GM23338 (cell line): ENCODE measurements around the gene SNX21. TPM values are rescaled to one million over a fixed set of nuclear protein-coding genes. Genes with fewer than 3 reads are reported as not detected.

ENCODE experiments used
- ATAC-seq: fragments of 200-7000 bp; cut with Tn5 transposase; 3 replicates; pipeline ENCODE4 v1.9.1; 2020
- DNase-seq: peaks from one replicate; pipeline ENCODE4 v3.0.0-alpha.2; 2015; ENCODE audit warnings: low spot score
- H2AFZ ChIP-seq: fragments of 200-600 bp; sonication (generic); 2 replicates; pipeline ENCODE4 v1.8.0; 2016; ENCODE audit warnings: antibody characterized with exemption, mild to moderate bottlenecking, moderate library complexity
- H3F3A ChIP-seq: fragments of 200-600 bp; sonication (generic); replicated peaks from 2 replicates; pipeline ENCODE4 v1.8.0; 2017; ENCODE audit warnings: antibody characterized with exemption, mixed run types, low read depth
- H3K27ac ChIP-seq: fragments of 200-600 bp; sonication (generic); 2 replicates; pipeline ENCODE4 v1.6.1; 2016; ENCODE audit warnings: low read depth
- H3K27me3 ChIP-seq: fragments of 200-600 bp; sonication (generic); 2 replicates; pipeline ENCODE4 v1.8.0; 2016; ENCODE audit warnings: mild to moderate bottlenecking, mixed run types, moderate library complexity; ENCODE audit not compliant: insufficient read depth
- H3K36me3 ChIP-seq: fragments of 200-600 bp; sonication (generic); 2 replicates; pipeline ENCODE4 v1.8.0; 2016; ENCODE audit warnings: mild to moderate bottlenecking; ENCODE audit not compliant: insufficient read depth
- H3K4me1 ChIP-seq: fragments of 200-600 bp; sonication (generic); 2 replicates; pipeline ENCODE4 v1.8.0; 2016; ENCODE audit warnings: mild to moderate bottlenecking, moderate library complexity; ENCODE audit not compliant: insufficient read depth
- H3K4me2 ChIP-seq: fragments of 200-600 bp; sonication (generic); 2 replicates; pipeline ENCODE4 v1.7.1; 2017; ENCODE audit warnings: mixed run types
- H3K4me3 ChIP-seq: fragments of 200-600 bp; sonication (generic); 2 replicates; pipeline ENCODE4 v1.6.1; 2016; ENCODE audit warnings: mixed run types
- H3K79me2 ChIP-seq: fragments of 200-600 bp; sonication (generic); replicated peaks from 2 replicates; pipeline ENCODE4 v1.8.0; 2017; ENCODE audit warnings: mild to moderate bottlenecking; ENCODE audit not compliant: insufficient read depth
- H3K9me2 ChIP-seq: fragments of 200-600 bp; sonication (generic); 2 replicates; pipeline ENCODE4 v1.8.0; 2017; ENCODE audit not compliant: insufficient read depth
- H4K20me1 ChIP-seq: fragments of 200-600 bp; sonication (generic); replicated peaks from 2 replicates; pipeline ENCODE4 v1.8.0; 2017; ENCODE audit warnings: mild to moderate bottlenecking; ENCODE audit not compliant: insufficient read depth
- H3K27ac Mint-ChIP-seq: 2 replicates; pipeline ENCODE4 v1.8.0; 2020; ENCODE audit warnings: inconsistent platforms, mild to moderate bottlenecking, moderate library complexity, mixed read lengths
- H3K27me3 Mint-ChIP-seq: 3 replicates; pipeline ENCODE4 v1.8.0; 2022; ENCODE audit warnings: low read depth, mild to moderate bottlenecking, moderate library complexity, mixed read lengths, inconsistent platforms; ENCODE audit not compliant: insufficient read depth, poor library complexity
- H3K36me3 Mint-ChIP-seq: 3 replicates; pipeline ENCODE4 v1.8.0; 2021; ENCODE audit warnings: low read depth, mild to moderate bottlenecking, inconsistent platforms, moderate library complexity, mixed read lengths
- H3K4me1 Mint-ChIP-seq: 3 replicates; pipeline ENCODE4 v1.8.0; 2020; ENCODE audit warnings: mild to moderate bottlenecking, inconsistent platforms, mixed read lengths
- H3K4me3 Mint-ChIP-seq: 3 replicates; pipeline ENCODE4 v1.8.0; 2021; ENCODE audit warnings: moderate library complexity, mild to moderate bottlenecking, inconsistent platforms, mixed read lengths
- H3K9me3 Mint-ChIP-seq: 3 replicates; pipeline ENCODE4 v1.8.0; 2020; ENCODE audit warnings: moderate library complexity, mild to moderate bottlenecking, inconsistent platforms, mixed read lengths
- CREB1 ChIP-seq: fragments of 250-450 bp; sonication (Bioruptor Pico); IDR thresholded peaks from 2 replicates; pipeline ENCODE4 v1.5.0; 2020; ENCODE audit warnings: low read depth, mild to moderate bottlenecking, moderate library complexity
- EZH2 ChIP-seq: fragments of 200-600 bp; sonication (generic); IDR thresholded peaks from one replicate; pipeline ENCODE4 v1.8.0; 2017; ENCODE audit warnings: antibody characterized with exemption, mild to moderate bottlenecking, low read depth; ENCODE audit not compliant: unreplicated experiment
- EZH2phosphoT487 ChIP-seq: fragments of 200-600 bp; sonication (generic); IDR thresholded peaks from one replicate; pipeline ENCODE4 v1.8.1; 2018; ENCODE audit warnings: antibody characterized with exemption; ENCODE audit not compliant: unreplicated experiment
- JUNB ChIP-seq: IDR thresholded peaks from one replicate; pipeline ENCODE4 v1.6.1; 2016; ENCODE audit warnings: antibody characterized with exemption; ENCODE audit not compliant: unreplicated experiment
- NANOG ChIP-seq: IDR thresholded peaks from 2 replicates; pipeline ENCODE4 v1.6.1; 2016; ENCODE audit warnings: antibody characterized with exemption, borderline replicate concordance
- POLR2AphosphoS5 ChIP-seq: IDR thresholded peaks from 2 replicates; pipeline ENCODE4 v1.6.1; 2016; ENCODE audit warnings: antibody characterized with exemption, low read depth
- STAT1 ChIP-seq: IDR thresholded peaks from one replicate; pipeline ENCODE4 v1.6.1; 2016; ENCODE audit warnings: antibody characterized with exemption; ENCODE audit not compliant: unreplicated experiment
- ZNF331 ChIP-seq: fragments of 250-450 bp; sonication (Bioruptor Pico); IDR thresholded peaks from 2 replicates; pipeline ENCODE4 v1.5.0; 2020; ENCODE audit warnings: low read depth, mild to moderate bottlenecking, moderate library complexity
- ZNF462 ChIP-seq: fragments of 250-450 bp; sonication (Bioruptor Pico); IDR thresholded peaks from 2 replicates; pipeline ENCODE4 v1.5.0; 2020; ENCODE audit warnings: mild to moderate bottlenecking, moderate library complexity
- polyA plus RNA-seq: library from polyadenylated mRNA; unstranded; fragments of >200 nt; fragmentation: Nextera tagmentation; extraction: Ambion mirVana; gene quantifications from 2 replicates; pipeline ENCODE4 v1.2.1, GENCODE V29; 2016
- total RNA-seq: library from RNA; depleted of rRNA; stranded (reverse); fragments of >200 nt; shearing (Covaris generic); gene quantifications from 2 replicates; pipeline ENCODE4 v1.2.3, GENCODE V29; 2014
- TF ChIP-seq, protein P1 (sequence below): IDR thresholded peaks from 2 replicates; pipeline ENCODE4 v1.6.1; 2016; ENCODE audit warnings: antibody characterized with exemption

Gene SNX21
- total and polyA plus RNA-seq, 2 experiments from 2014 or later = 13.3 to 31.5 TPM

GRCh38 chr20:45845452-45845851 is 11.9 kb downstream of the SNX21 start:
- Histone ChIP-seq H3K36me3 (peaks cover 16% of the 10 kb centered on the region; the same call in 1 of the 2 replicates), H3F3A (peaks cover 12% of the 10 kb centered on the region; the same call in 1 of the 2 replicates), H3K79me2 (no peaks in the 10 kb centered on the region), H4K20me1 (no peaks in the 10 kb centered on the region), H3K4me2 (no peak overlapping the region), H2AFZ (no peak overlapping the region), H3K4me1 (no peaks in the 10 kb centered on the region), H3K27me3 (no peaks in the 10 kb centered on the region), H3K9me2 (no peaks in the 10 kb centered on the region), H3K4me3 (no peak overlapping the region), H3K27ac (no peak overlapping the region)
- no peaks in the 10 kb centered on the region for H3K9me3 Mint-ChIP-seq
- no peak for TF ChIP-seq NANOG
- no peak for TF ChIP-seq EZH2phosphoT487
- TF ChIP-seq CREB1 (CRISPR knock-in tag) = no peak
- no peak for TF ChIP-seq ZNF331 (CRISPR knock-in tag)
- TF ChIP-seq POLR2AphosphoS5 = no peak
- TF ChIP-seq JUNB = no peak
- no peak for TF ChIP-seq EZH2
- TF ChIP-seq, protein P1, sequence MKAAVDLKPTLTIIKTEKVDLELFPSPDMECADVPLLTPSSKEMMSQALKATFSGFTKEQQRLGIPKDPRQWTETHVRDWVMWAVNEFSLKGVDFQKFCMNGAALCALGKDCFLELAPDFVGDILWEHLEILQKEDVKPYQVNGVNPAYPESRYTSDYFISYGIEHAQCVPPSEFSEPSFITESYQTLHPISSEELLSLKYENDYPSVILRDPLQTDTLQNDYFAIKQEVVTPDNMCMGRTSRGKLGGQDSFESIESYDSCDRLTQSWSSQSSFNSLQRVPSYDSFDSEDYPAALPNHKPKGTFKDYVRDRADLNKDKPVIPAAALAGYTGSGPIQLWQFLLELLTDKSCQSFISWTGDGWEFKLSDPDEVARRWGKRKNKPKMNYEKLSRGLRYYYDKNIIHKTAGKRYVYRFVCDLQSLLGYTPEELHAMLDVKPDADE = no peak
- TF ChIP-seq ZNF462 (CRISPR knock-in tag) = no peak
- TF ChIP-seq STAT1 = no peak
- peak; percentile 37 for ATAC-seq
- H3K4me1 Mint-ChIP-seq = no peaks in the 10 kb centered on the region
- peaks cover 29% of the 10 kb centered on the region for H3K36me3 Mint-ChIP-seq
- no peak overlapping the region for H3K4me3 Mint-ChIP-seq
- H3K27ac Mint-ChIP-seq = 0 out of 2 replicates have a peak overlapping the region, but pooled peaks have one; percentile 40
- DNase-seq = no peak
- H3K27me3 Mint-ChIP-seq = peaks cover 10% of the 10 kb centered on the region
